ENCODE measurements around the gene PHRF1. TPM values are rescaled to one million over a fixed set of nuclear protein-coding genes. Genes with fewer than 3 reads are reported as not detected.

Gene PHRF1
- total and polyA plus RNA-seq, 2 of the 4 experiments (the other 2 are of a cell fraction) = 10.9 to 17.5 TPM

GRCh38 chr11:655036-655726 lies 78.9 kb downstream of the PHRF1 start:
- no peak overlapping the region for H2BK120ac ChIP-seq (ENCODE audit: low read depth, low read length)

More at GRCh38 chr11:655036-655726, 78.9 kb downstream of the PHRF1 start:
- dilution Hi-C loops (cut with HindIII; ENCODE audit: low sequenced_read_pairs, unreplicated experiment) = no loop called here
- Histone ChIP-seq H2AK5ac (ENCODE audit: low read depth, low read length) (no peak overlapping the region), H3K27ac (ENCODE audit: insufficient read depth, low read length) (no peak overlapping the region), H3K56ac (ENCODE audit: extremely low read depth, insufficient read depth, low read length) (no peak overlapping the region), H3K4me3 (ENCODE audit: insufficient read depth, low read depth, low read length) (no peak overlapping the region), H3K36me3 (ENCODE audit: control insufficient read depth, insufficient read depth, low read length) (peaks cover 27% of the 10 kb centered on the region), H3K18ac (ENCODE audit: low read depth, low read length) (no peak overlapping the region), H2BK15ac (ENCODE audit: low read depth, low read length) (no peak overlapping the region), H4K5ac (ENCODE audit: low read depth, low read length) (no peak overlapping the region), H2BK5ac (ENCODE audit: low read depth, low read length, poor library complexity, severe bottlenecking) (no peak overlapping the region), H4K8ac (ENCODE audit: low read depth in 2 of 2, low read length in 2 of 2) (no peak overlapping the region), H3K9me1 (ENCODE audit: insufficient read depth, low read length) (no peaks in the 10 kb centered on the region), H2BK20ac (ENCODE audit: low read depth, low read length) (no peak overlapping the region), H4K20me1 (ENCODE audit: insufficient read depth, low read length) (no peaks in the 10 kb centered on the region), H3K4ac (ENCODE audit: low read depth, low read length) (no peak overlapping the region), H2AFZ (replicated peaks; ENCODE audit: low read length, poor library complexity) (no peak overlapping the region), H3K27me3 (ENCODE audit: control insufficient read depth, insufficient read depth, low read length) (no peaks in the 10 kb centered on the region), H3K4me2 (ENCODE audit: low read depth, low read length) (no peak overlapping the region), H2AK9ac (replicated peaks; ENCODE audit: low read depth, low read length, poor library complexity) (no peak overlapping the region), H4K91ac (ENCODE audit: insufficient read depth, low read depth, low read length) (no peak overlapping the region), H3K9me3 (ENCODE audit: control insufficient read depth, insufficient read depth, low read length) (no peaks in the 10 kb centered on the region), H3K79me1 (ENCODE audit: low read depth in 1 of 2, low read length in 2 of 2) (no peaks in the 10 kb centered on the region), H3K14ac (replicated peaks; ENCODE audit: low read depth, low read length) (no peak overlapping the region), H3K9ac (ENCODE audit: low read depth, low read length) (no peak overlapping the region), H3K23ac (ENCODE audit: low read depth, low read length) (no peak overlapping the region), H3K4me1 (ENCODE audit: control insufficient read depth, insufficient read depth, low read length) (peaks cover 3% of the 10 kb centered on the region)
- intact Hi-C loops (cut with micrococcal nuclease) = no loop called here
- ATAC-seq (ENCODE audit: low read depth) (no peak), DNase-seq (no peak)
- ChIA-PET POLR2A (ENCODE audit: unreplicated experiment) (no interaction called here), CTCF (no interaction called here)
- 88% methylated on average over 13 of the region's 30 CpGs; no CpG with 5 or more reads in 1 of the 2 experiments for WGBS, 2 experiments (ENCODE audit: extremely low coverage in 2 of 2, insufficient read length in 1 of 2)
- in situ Hi-C loops (cut with MboI; ENCODE audit: low sequenced_read_pairs) = no loop called here
- no peak for TF ChIP-seq MAZ (IDR thresholded peaks at IDR 0.05; ENCODE audit: borderline replicate concordance, low read depth, low read length)
- TF ChIP-seq RCOR1 (IDR thresholded peaks at IDR 0.05; ENCODE audit: insufficient replicate concordance, low read length) = no peak
- no peak for TF ChIP-seq SMC3 (IDR thresholded peaks at IDR 0.05; ENCODE audit: low read depth, low read length)
- TF ChIP-seq USF2 (IDR thresholded peaks at IDR 0.05; ENCODE audit: low read depth, low read length) = no peak
- no peak for TF ChIP-seq BHLHE40 (IDR thresholded peaks at IDR 0.05; ENCODE audit: low read depth, low read length)
- no peak for TF ChIP-seq NFE2L2 (IDR thresholded peaks at IDR 0.05; ENCODE audit: low read depth, low read length)
- no peak for TF ChIP-seq MXI1 (IDR thresholded peaks at IDR 0.05; ENCODE audit: borderline replicate concordance, low read depth, low read length)
- BruUV-seq (replicated peaks) = no TSS peak

Data from IMR-90 (cell line).